Right lobe of liver (tissue), 4 donors: ENCODE measurements around the gene GPR148.

ENCODE experiments used
- CTCF ChIP-seq, 4 donors: fragments of 200-600 bp in 3 of 4; fragments of 450-650 bp in 1 of 4; IDR thresholded peaks; one replicate each; pipeline versions ENCODE4 v1.5.1 to v1.8.0; 2016 to 2022; ENCODE audit warnings: antibody characterized with exemption in 4 of 4, mild to moderate bottlenecking in 2 of 4
- POLR2A ChIP-seq: fragments of 450-650 bp; IDR thresholded peaks from one replicate; pipeline ENCODE4 v1.6.1; 2017; ENCODE audit warnings: antibody characterized with exemption, mild to moderate bottlenecking
- donor health status: DM: no; HTN: no; CAD: no.
- donor health status: DM: no; HTN: no; CAD: no.
- donor health status: DM: no; HTN: yes; CAD: no.

- TF ChIP-seq CTCF (IDR thresholded peaks at IDR 0.05): no peak
- TF ChIP-seq POLR2A: no peak
These were observed 33.4 kb downstream of the GPR148 start for GRCh38 chr2:130762031-130762909.
